K562 (cell line): ENCODE data around the gene FAM234B.

ENCODE experiments used
- ARNT ChIP-seq, 2 experiments: fragments of 450-650 bp; IDR thresholded peaks; 2 replicates each; pipeline ENCODE4 v1.6.1; 2016; ENCODE audit warnings: mild to moderate bottlenecking in 1 of 2
- CBX5 ChIP-seq: IDR thresholded peaks from 2 replicates; pipeline ENCODE4 v1.6.1; 2014; ENCODE audit warnings: low read depth, borderline replicate concordance
- FOXM1 ChIP-seq, 2 experiments: fragments of 450-650 bp in 1 of 2; sonication (generic) in 1 of 2; formaldehyde crosslinking in 1 of 2; IDR thresholded peaks; 2 replicates each; pipeline versions ENCODE4 v1.6.1 to v1.9.0; 2017 to 2022; ENCODE audit warnings: low read depth in 2 of 2, mild to moderate bottlenecking in 2 of 2, missing genetic modification reagents in 1 of 2, moderate library complexity in 1 of 2
- ILF3 ChIP-seq: fragments of 450-650 bp; IDR thresholded peaks from 2 replicates; pipeline ENCODE4 v1.6.1; 2018; ENCODE audit warnings: antibody characterized with exemption, mild to moderate bottlenecking, moderate library complexity, borderline replicate concordance
- ZNF436 ChIP-seq: fragments of 250-450, 450-650 bp; sonication (Bioruptor Pico); formaldehyde crosslinking; IDR thresholded peaks from 2 replicates; pipeline ENCODE4 v1.7.0; 2020; ENCODE audit warnings: mild to moderate bottlenecking
- ZNF740 ChIP-seq, 3 experiments: fragments of 200-800 bp in 1 of 3; sonication (Bioruptor generic) in 1 of 3; sonication (generic) in 1 of 3; formaldehyde crosslinking in 1 of 3; IDR thresholded peaks; 2 replicates each; pipeline versions ENCODE4 v1.6.1 to v1.8.0; 2016 to 2022; ENCODE audit warnings: mild to moderate bottlenecking in 2 of 3, missing compliant biosample characterization in 2 of 3, missing genetic modification characterization in 2 of 3, missing genetic modification reagents in 1 of 3

GRCh38 chr12:13130981-13131380 lies 86.8 kb downstream of the FAM234B start:
- no peak for TF ChIP-seq ARNT (IDR thresholded peaks at IDR 0.05)
- TF ChIP-seq CBX5 = no peak
- no peak for TF ChIP-seq ZNF740 (CRISPR knock-in tag; IDR thresholded peaks at IDR 0.05)
- no peak for TF ChIP-seq ZNF740 (tag; IDR thresholded peaks at IDR 0.05)
- TF ChIP-seq ZNF436 (CRISPR knock-in tag) = no peak
- TF ChIP-seq FOXM1 (IDR thresholded peaks at IDR 0.05; ENCODE audit: low read depth) = no peak
- no peak for TF ChIP-seq FOXM1 (CRISPR knock-in tag; IDR thresholded peaks at IDR 0.05; ENCODE audit: low read depth)
- no peak for TF ChIP-seq ILF3
